Hippocampal formation (tissue), 2 donors: ENCODE measurements around the gene STX11.
"Not testable (repeated sequence)": the region's sequence is repeated elsewhere in the genome, so short reads cannot be mapped to it uniquely, and the experiment has no call there.

Source experiments
- DNase-seq, 2 donors: peaks; one replicate each; lab custom pipeline; 2025; lab: John Stamatoyannopoulos, UW

The STX11 gene

GRCh38 chr6:144174006-144174405, 23.7 kb downstream of the STX11 start:
- DNase-seq, result no peak

GRCh38 chr6:144176043-144176442, 25.7 kb downstream of the STX11 start:
- no peak for DNase-seq

GRCh38 chr6:144177726-144178125, 27.4 kb downstream of the STX11 start:
- DNase-seq, result no peak

- no peak for DNase-seq
These were observed 28.0 kb downstream of the STX11 start for GRCh38 chr6:144178323-144178722.

- DNase-seq, result no peak
These were observed 28.9 kb downstream of the STX11 start for GRCh38 chr6:144179237-144179636.

- DNase-seq, result no peak
These were observed 29.5 kb downstream of the STX11 start for GRCh38 chr6:144179828-144180227.

- DNase-seq, result not testable (repeated sequence)
These were observed 30.0 kb downstream of the STX11 start for GRCh38 chr6:144180354-144180753.

GRCh38 chr6:144181639-144182038, 31.3 kb downstream of the STX11 start:
- no peak for DNase-seq

GRCh38 chr6:144184186-144184585, 33.9 kb downstream of the STX11 start:
- not testable (repeated sequence) for DNase-seq

GRCh38 chr6:144185133-144185836, 35.0 kb downstream of the STX11 start:
- DNase-seq, result no peak

- no peak for DNase-seq
These were observed 36.7 kb downstream of the STX11 start for GRCh38 chr6:144186817-144187625.

GRCh38 chr6:144189351-144189750, 39.0 kb downstream of the STX11 start:
- DNase-seq, result no peak

GRCh38 chr6:144190080-144190479, 39.8 kb downstream of the STX11 start:
- no peak for DNase-seq

GRCh38 chr6:144190593-144190992, 40.3 kb downstream of the STX11 start:
- no peak for DNase-seq

GRCh38 chr6:144193181-144193580, 42.9 kb downstream of the STX11 start:
- DNase-seq, result no peak

GRCh38 chr6:144194293-144194810, 44.0 kb downstream of the STX11 start:
- no peak for DNase-seq

GRCh38 chr6:144195671-144196270, 45.5 kb downstream of the STX11 start:
- no peak for DNase-seq

- no peak for DNase-seq
These were observed 47.6 kb downstream of the STX11 start for GRCh38 chr6:144197919-144198318.

- no peak for DNase-seq
These were observed 52.7 kb downstream of the STX11 start for GRCh38 chr6:144202879-144203468.

- DNase-seq, result no peak
These were observed 60.8 kb downstream of the STX11 start for GRCh38 chr6:144211160-144211559.

GRCh38 chr6:144213315-144213714, 63.0 kb downstream of the STX11 start:
- no peak for DNase-seq

GRCh38 chr6:144214029-144214428, 63.7 kb downstream of the STX11 start:
- no peak for DNase-seq
